Central memory CD8-positive, alpha-beta T cell (primary cell): ENCODE measurements around the gene POMGNT2.
"Not testable (repeated sequence)": the region's sequence is repeated elsewhere in the genome, so short reads cannot be mapped to it uniquely, and the experiment has no call there.

Experiments used
- ATAC-seq: fragments of 150-1000 bp; cut with Tn5 transposase; replicated peaks from 2 replicates; pipeline ENCODE4 v1.10.0; 2022; ENCODE audit warnings: mild to moderate bottlenecking, moderate FRiP score, moderate number of reproducible peaks; ENCODE audit not compliant: poor library complexity, severe bottlenecking; ENCODE audit errors: extremely low read depth
- DNase-seq, 2 donors: peaks; one replicate each; pipeline ENCODE4 v3.0.0; 2021; ENCODE audit warnings: low spot score in 2 of 2
- H3K27ac Mint-ChIP-seq: one replicate; pipeline ENCODE4 v1.8.0; 2022; ENCODE audit warnings: low read depth, mild to moderate bottlenecking, moderate library complexity, mixed read lengths
- H3K27me3 Mint-ChIP-seq: one replicate; pipeline ENCODE4 v1.8.0; 2022; ENCODE audit warnings: mixed read lengths
- H3K36me3 Mint-ChIP-seq: one replicate; pipeline ENCODE4 v1.8.0; 2022; ENCODE audit warnings: mild to moderate bottlenecking, moderate library complexity, mixed read lengths; ENCODE audit not compliant: insufficient read depth
- H3K4me1 Mint-ChIP-seq: one replicate; pipeline ENCODE4 v1.8.0; 2022; ENCODE audit warnings: mixed read lengths
- H3K4me3 Mint-ChIP-seq: one replicate; pipeline ENCODE4 v1.8.0; 2022; ENCODE audit warnings: mild to moderate bottlenecking, moderate library complexity, mixed read lengths
- H3K9me3 Mint-ChIP-seq: one replicate; pipeline ENCODE4 v1.8.0; 2022; ENCODE audit warnings: mixed read lengths

POMGNT2 gene

GRCh38 chr3:43046583-43046982, 59.3 kb downstream of the POMGNT2 start:
- peaks cover 32% of the 10 kb centered on the region for H3K9me3 Mint-ChIP-seq
- H3K27me3 Mint-ChIP-seq, result no peaks in the 10 kb centered on the region

GRCh38 chr3:43045079-43045478, 60.8 kb downstream of the POMGNT2 start:
- peaks cover 30% of the 10 kb centered on the region for H3K9me3 Mint-ChIP-seq
- DNase-seq, H3K4me3 Mint-ChIP-seq, ATAC-seq, H3K4me1 Mint-ChIP-seq, H3K36me3 Mint-ChIP-seq, H3K27ac Mint-ChIP-seq, H3K27me3 Mint-ChIP-seq: not testable (repeated sequence)

More at GRCh38 chr3:43046583-43046982, 59.3 kb downstream of the POMGNT2 start:
- no peak overlapping the region for H3K27ac Mint-ChIP-seq
- no peak overlapping the region for H3K4me3 Mint-ChIP-seq
- no peaks in the 10 kb centered on the region for H3K4me1 Mint-ChIP-seq
- H3K36me3 Mint-ChIP-seq, result no peaks in the 10 kb centered on the region
- DNase-seq, result no peak
- no peak for ATAC-seq

- Mint-ChIP-seq H3K4me3 (no peak overlapping the region), H3K36me3 (no peaks in the 10 kb centered on the region), H3K27ac (no peak overlapping the region), H3K9me3 (peaks cover 27% of the 10 kb centered on the region), H3K4me1 (peaks cover 8% of the 10 kb centered on the region), H3K27me3 (no peaks in the 10 kb centered on the region)
- no peak for DNase-seq
- no peak for ATAC-seq
Measured at GRCh38 chr3:43043793-43044192, 62.1 kb downstream of the POMGNT2 start.

GRCh38 chr3:43043071-43043766, 62.7 kb downstream of the POMGNT2 start:
- Mint-ChIP-seq H3K4me3 (no peak overlapping the region), H3K9me3 (peaks cover 21% of the 10 kb centered on the region), H3K27me3 (no peaks in the 10 kb centered on the region), H3K4me1 (peaks cover 14% of the 10 kb centered on the region), H3K36me3 (peaks cover under 1% of the 10 kb centered on the region), H3K27ac (no peak overlapping the region)
- no peak for DNase-seq
- no peak for ATAC-seq

- Mint-ChIP-seq H3K27ac (no peak overlapping the region), H3K4me1 (peaks cover 28% of the 10 kb centered on the region), H3K27me3 (no peaks in the 10 kb centered on the region), H3K36me3 (peaks cover 2% of the 10 kb centered on the region), H3K4me3 (no peak overlapping the region), H3K9me3 (peaks cover 12% of the 10 kb centered on the region)
- no peak for ATAC-seq
- no peak for DNase-seq
Measured at GRCh38 chr3:43041517-43041916, 64.4 kb downstream of the POMGNT2 start.

GRCh38 chr3:43038010-43038409, 67.9 kb downstream of the POMGNT2 start:
- H3K4me3 Mint-ChIP-seq, result peak overlapping the region; percentile 40
- peaks cover 5% of the 10 kb centered on the region for H3K9me3 Mint-ChIP-seq
- ATAC-seq (no peak), DNase-seq (no peak)
- no peaks in the 10 kb centered on the region for H3K27me3 Mint-ChIP-seq
- H3K27ac Mint-ChIP-seq, result no peak overlapping the region
- peaks cover 46% of the 10 kb centered on the region for H3K4me1 Mint-ChIP-seq
- H3K36me3 Mint-ChIP-seq, result peaks cover 2% of the 10 kb centered on the region

GRCh38 chr3:43036621-43037423, 69.1 kb downstream of the POMGNT2 start:
- DNase-seq (peak in 1 of 2 donors; percentile 34), ATAC-seq (peak; percentile 92)
- H3K36me3 Mint-ChIP-seq, result peaks cover 2% of the 10 kb centered on the region
- no peaks in the 10 kb centered on the region for H3K27me3 Mint-ChIP-seq
- H3K27ac Mint-ChIP-seq, result peak overlapping the region; percentile 76
- peaks cover 46% of the 10 kb centered on the region for H3K4me1 Mint-ChIP-seq
- H3K9me3 Mint-ChIP-seq, result peaks cover 5% of the 10 kb centered on the region
- H3K4me3 Mint-ChIP-seq, result peak overlapping the region; percentile 25

GRCh38 chr3:43035801-43036365, 70.0 kb downstream of the POMGNT2 start:
- ATAC-seq, result no peak
- H3K9me3 Mint-ChIP-seq, result no peaks in the 10 kb centered on the region
- no peaks in the 10 kb centered on the region for H3K27me3 Mint-ChIP-seq
- peak overlapping the region; percentile 76 for H3K27ac Mint-ChIP-seq
- no peak for DNase-seq
- no peak overlapping the region for H3K4me3 Mint-ChIP-seq
- H3K36me3 Mint-ChIP-seq, result peaks cover 2% of the 10 kb centered on the region
- H3K4me1 Mint-ChIP-seq, result peaks cover 46% of the 10 kb centered on the region

- Mint-ChIP-seq H3K27me3 (no peaks in the 10 kb centered on the region), H3K4me1 (peaks cover 46% of the 10 kb centered on the region), H3K27ac (no peak overlapping the region), H3K9me3 (no peaks in the 10 kb centered on the region), H3K36me3 (peaks cover 2% of the 10 kb centered on the region), H3K4me3 (no peak overlapping the region)
- DNase-seq, result no peak
- ATAC-seq, result no peak
Measured at GRCh38 chr3:43034911-43035310, 71.0 kb downstream of the POMGNT2 start.

- no peak overlapping the region for H3K27ac Mint-ChIP-seq
Measured at GRCh38 chr3:43034200-43034599, 71.7 kb downstream of the POMGNT2 start.

GRCh38 chr3:43032646-43033628, 72.9 kb downstream of the POMGNT2 start:
- Mint-ChIP-seq H3K4me1 (peaks cover 37% of the 10 kb centered on the region), H3K36me3 (no peaks in the 10 kb centered on the region), H3K9me3 (no peaks in the 10 kb centered on the region), H3K27me3 (no peaks in the 10 kb centered on the region), H3K27ac (peak overlapping the region; percentile 44), H3K4me3 (no peak overlapping the region)
- ATAC-seq, result no peak
- DNase-seq, result no peak

More at GRCh38 chr3:43034200-43034599, 71.7 kb downstream of the POMGNT2 start:
- peaks cover 2% of the 10 kb centered on the region for H3K36me3 Mint-ChIP-seq
- DNase-seq (no peak), ATAC-seq (no peak)
- H3K4me3 Mint-ChIP-seq, result no peak overlapping the region
- peaks cover 47% of the 10 kb centered on the region for H3K4me1 Mint-ChIP-seq
- H3K27me3 Mint-ChIP-seq, result no peaks in the 10 kb centered on the region
- no peaks in the 10 kb centered on the region for H3K9me3 Mint-ChIP-seq
